Measurements from ENCODE around the gene SERPINB2.

Gene SERPINB2

DNA sequence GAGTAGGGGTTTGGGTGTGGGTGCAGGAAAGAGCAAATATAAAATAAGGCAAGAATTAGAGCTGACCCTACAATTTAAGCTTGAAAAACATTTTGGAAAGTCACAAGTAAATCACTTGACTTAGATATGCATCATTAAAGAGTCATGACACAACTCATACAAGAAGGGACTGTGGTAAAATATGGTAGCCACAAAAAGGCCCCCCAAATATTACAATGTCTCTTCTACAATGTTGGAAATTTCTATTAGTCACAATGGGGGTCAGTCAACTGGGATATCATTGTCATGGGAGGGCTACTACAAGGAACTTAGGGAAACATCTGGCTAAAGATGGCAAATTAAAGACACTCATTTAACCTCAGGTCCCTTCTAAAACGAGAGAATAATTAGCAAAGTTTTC is 15.7 kb upstream of the SERPINB2 start:
- TF ChIP-seq, protein P1, sequence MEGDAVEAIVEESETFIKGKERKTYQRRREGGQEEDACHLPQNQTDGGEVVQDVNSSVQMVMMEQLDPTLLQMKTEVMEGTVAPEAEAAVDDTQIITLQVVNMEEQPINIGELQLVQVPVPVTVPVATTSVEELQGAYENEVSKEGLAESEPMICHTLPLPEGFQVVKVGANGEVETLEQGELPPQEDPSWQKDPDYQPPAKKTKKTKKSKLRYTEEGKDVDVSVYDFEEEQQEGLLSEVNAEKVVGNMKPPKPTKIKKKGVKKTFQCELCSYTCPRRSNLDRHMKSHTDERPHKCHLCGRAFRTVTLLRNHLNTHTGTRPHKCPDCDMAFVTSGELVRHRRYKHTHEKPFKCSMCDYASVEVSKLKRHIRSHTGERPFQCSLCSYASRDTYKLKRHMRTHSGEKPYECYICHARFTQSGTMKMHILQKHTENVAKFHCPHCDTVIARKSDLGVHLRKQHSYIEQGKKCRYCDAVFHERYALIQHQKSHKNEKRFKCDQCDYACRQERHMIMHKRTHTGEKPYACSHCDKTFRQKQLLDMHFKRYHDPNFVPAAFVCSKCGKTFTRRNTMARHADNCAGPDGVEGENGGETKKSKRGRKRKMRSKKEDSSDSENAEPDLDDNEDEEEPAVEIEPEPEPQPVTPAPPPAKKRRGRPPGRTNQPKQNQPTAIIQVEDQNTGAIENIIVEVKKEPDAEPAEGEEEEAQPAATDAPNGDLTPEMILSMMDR (IDR thresholded peaks at IDR 0.05; ENCODE audit: insufficient read depth, low read depth, low read length, missing control alignments) = no peak
- no peak overlapping the region for H3K4me3 ChIP-seq (ENCODE audit: low read length)
- no peak for DNase-seq (ENCODE audit: low read depth)

DNA sequence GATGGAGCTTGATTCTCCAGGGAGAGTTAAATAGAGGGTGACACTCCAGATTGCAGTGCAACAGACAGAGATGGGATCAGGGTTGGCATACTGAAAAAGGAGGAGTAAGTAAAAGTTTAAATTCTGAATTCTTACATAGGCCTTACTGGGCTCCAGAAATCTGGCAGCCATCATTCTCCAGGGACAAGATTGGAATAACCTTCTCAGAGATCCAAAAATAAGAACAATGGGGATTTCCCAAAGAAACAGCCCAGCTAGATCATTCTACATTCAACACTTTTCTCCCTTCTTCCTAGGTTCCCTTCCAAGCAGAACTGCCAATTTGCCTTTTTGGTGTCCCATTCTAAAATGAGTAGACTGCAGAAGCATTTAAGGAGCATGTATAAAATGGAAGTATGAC is 14.9 kb upstream of the SERPINB2 start:
- TF ChIP-seq, protein P1 (IDR thresholded peaks at IDR 0.05; ENCODE audit: insufficient read depth, low read depth, low read length, missing control alignments) = no peak

DNA sequence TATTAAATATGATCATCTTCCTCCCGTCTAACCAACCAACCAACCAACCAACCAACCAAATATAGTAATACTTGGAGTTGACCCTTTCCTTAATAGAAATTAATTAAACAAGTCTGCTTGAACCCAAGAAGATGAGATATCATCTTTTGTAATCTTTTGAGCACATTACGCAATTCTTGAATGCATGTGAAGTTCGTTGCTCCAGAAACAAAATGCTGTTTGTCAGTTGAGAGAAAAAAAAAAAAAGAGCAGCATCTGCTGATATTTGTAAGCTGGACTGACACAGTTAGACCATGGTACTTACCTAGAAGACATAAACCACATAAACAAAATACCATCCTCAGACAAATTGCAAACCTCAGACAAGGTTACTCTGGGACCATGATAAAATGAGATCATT is 9.2 kb upstream of the SERPINB2 start:
- peak; percentile 52 for DNase-seq (ENCODE audit: low read depth)
- TF ChIP-seq, protein P1 (IDR thresholded peaks at IDR 0.05; ENCODE audit: insufficient read depth, low read depth, low read length, missing control alignments) = no peak
- H3K4me3 ChIP-seq (ENCODE audit: low read length) = no peak overlapping the region

More for the DNA sequence above, 14.9 kb upstream of the SERPINB2 start:
- no peak for DNase-seq (ENCODE audit: low read depth)
- H3K4me3 ChIP-seq (ENCODE audit: low read length) = no peak overlapping the region

DNA sequence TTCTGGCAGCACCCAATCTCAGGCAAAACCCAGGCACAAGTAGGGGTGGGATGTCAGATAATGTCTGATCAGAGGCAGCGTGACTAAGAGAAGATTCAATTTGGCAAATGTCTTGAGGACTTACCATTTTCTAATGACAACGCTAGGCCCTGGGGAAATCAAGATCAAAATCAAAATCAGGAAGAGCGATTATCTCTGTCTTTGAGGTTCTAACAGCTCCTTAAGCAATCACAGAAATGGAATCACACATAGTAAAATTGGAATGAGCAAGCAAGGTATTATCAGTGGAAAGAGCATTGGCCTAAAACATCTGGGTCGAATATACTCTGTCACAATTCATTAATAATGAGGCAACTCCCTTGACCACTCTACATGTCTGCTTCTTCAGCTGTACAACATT is 8.6 kb upstream of the SERPINB2 start:
- TF ChIP-seq, protein P1 (IDR thresholded peaks at IDR 0.05; ENCODE audit: insufficient read depth, low read depth, low read length, missing control alignments) = no peak
- no peak for DNase-seq (ENCODE audit: low read depth)
- no peak overlapping the region for H3K4me3 ChIP-seq (ENCODE audit: low read length)

DNA sequence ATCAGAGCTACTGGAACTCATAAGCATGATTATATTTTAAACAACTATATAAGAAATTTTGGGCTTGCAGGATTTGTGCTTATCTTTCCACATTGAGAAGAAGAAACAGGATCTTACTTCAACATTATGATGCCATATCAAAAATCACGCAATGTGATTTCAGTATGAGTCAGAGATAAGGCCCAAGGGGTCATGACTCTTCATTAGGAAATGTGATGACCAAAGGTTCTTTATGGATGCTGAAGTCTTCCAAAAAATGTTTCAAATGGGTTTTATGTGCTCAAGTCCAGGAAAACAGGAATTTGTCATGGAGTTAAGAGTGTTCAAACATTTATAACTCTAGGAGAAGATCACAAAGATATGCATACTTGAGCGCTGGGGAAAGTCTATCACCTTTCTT is 7.8 kb upstream of the SERPINB2 start:
- DNase-seq (ENCODE audit: low read depth) = peak; percentile 54
- H3K4me3 ChIP-seq (ENCODE audit: low read length) = no peak overlapping the region
- TF ChIP-seq, protein P1 (IDR thresholded peaks at IDR 0.05; ENCODE audit: insufficient read depth, low read depth, low read length, missing control alignments) = no peak

DNA sequence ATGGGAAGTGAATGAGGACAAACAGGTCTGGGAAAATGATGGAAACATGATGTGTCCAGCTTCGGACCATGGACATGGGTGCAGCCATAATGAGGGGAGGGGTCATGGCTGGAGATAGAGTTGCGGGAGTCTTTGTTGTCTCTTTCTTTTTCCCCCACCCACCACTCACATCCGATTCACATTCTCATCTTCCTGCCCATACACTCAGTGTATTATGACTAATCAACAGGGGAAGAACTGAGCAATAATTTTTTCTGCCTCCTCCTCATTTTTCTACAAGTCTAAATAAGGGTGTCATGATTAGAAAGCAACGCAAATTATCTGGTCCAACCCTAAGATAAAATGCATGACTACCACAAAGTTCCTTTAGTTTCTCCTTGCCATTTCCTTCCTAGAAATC is 5.7 kb upstream of the SERPINB2 start:
- peak; percentile 92 for DNase-seq (ENCODE audit: low read depth)

More for the DNA sequence above, 5.7 kb upstream of the SERPINB2 start:
- TF ChIP-seq, protein P1 (IDR thresholded peaks at IDR 0.05; ENCODE audit: insufficient read depth, low read depth, low read length, missing control alignments) = no peak
- no peak overlapping the region for H3K4me3 ChIP-seq (ENCODE audit: low read length)
